Esophagus muscularis mucosa (tissue), 4 donors: ENCODE data around the gene ZNF135. TPM values are rescaled to one million over a fixed set of nuclear protein-coding genes. Genes with fewer than 3 reads are reported as not detected.

Experiments
- DNase-seq: peaks from one replicate; pipeline ENCODE4 v3.0.0-alpha.2; 2017; ENCODE audit errors: extremely low spot score
- H3K27ac ChIP-seq, 4 donors: fragments of 200-600 bp; sonication (generic); replicated peaks in 1 of 4; 1 replicate in 3 of 4; 2 replicates in 1 of 4; pipeline ENCODE4 v1.5.1; 2016 to 2019; ENCODE audit warnings: mild to moderate bottlenecking in 1 of 4
- H3K27me3 ChIP-seq, 4 donors: fragments of 200-600 bp; sonication (generic); one replicate each; pipeline versions ENCODE4 v1.5.1 to v1.6.0; 2016 to 2019
- H3K36me3 ChIP-seq, 4 donors: fragments of 200-600 bp; sonication (generic); one replicate each; pipeline ENCODE4 v1.5.1; 2016 to 2019
- H3K4me1 ChIP-seq, 4 donors: fragments of 200-600 bp; sonication (generic); one replicate each; pipeline ENCODE4 v1.5.1; 2016 to 2019
- H3K4me3 ChIP-seq, 4 donors: fragments of 200-600 bp; sonication (generic); 1 replicate in 2 of 4; 2 replicates in 2 of 4; pipeline ENCODE4 v1.5.1; 2016 to 2019; ENCODE audit warnings: mild to moderate bottlenecking in 4 of 4, moderate library complexity in 1 of 4
- H3K9me3 ChIP-seq, 4 donors: fragments of 200-600 bp; sonication (generic); 1 replicate in 3 of 4; 2 replicates in 1 of 4; pipeline ENCODE4 v1.5.1; 2016 to 2019
- CTCF ChIP-seq, 3 experiments: fragments of 200-600 bp in 2 of 3; fragments of 450-650 bp in 1 of 3; sonication (generic) in 2 of 3; IDR thresholded peaks; one replicate each; pipeline ENCODE4 v1.5.1; 2017 to 2019; ENCODE audit warnings: antibody characterized with exemption in 3 of 3, mild to moderate bottlenecking in 2 of 3, moderate library complexity in 1 of 3
- EP300 ChIP-seq: sonication (generic); formaldehyde crosslinking; IDR thresholded peaks from one replicate; pipeline ENCODE4 v1.6.1; 2017; ENCODE audit warnings: antibody characterized with exemption
- POLR2A ChIP-seq: fragments of 450-650 bp; IDR thresholded peaks from one replicate; pipeline ENCODE4 v1.6.1; 2017; ENCODE audit warnings: antibody characterized with exemption, moderate library complexity, mild to moderate bottlenecking, low read depth
- POLR2AphosphoS5 ChIP-seq, 2 donors: sonication (generic); formaldehyde crosslinking; IDR thresholded peaks; one replicate each; pipeline ENCODE4 v1.6.1; 2017; ENCODE audit warnings: antibody characterized with exemption in 2 of 2
- WGBS: methylation state at CpG from one replicate; pipeline ENCODE4 v1.1.5; 2018; 5-methylcytosine and 5-hydroxymethylcytosine counted together
- intact Hi-C: fragments of 100-400 bp; cut with DNase I; formaldehyde crosslinking; loops from one replicate; pipeline ENCODE4 v1.15.1; 2023
- total RNA-seq, 4 donors: library from RNA; depleted of rRNA; stranded (reverse); fragments of >200 nt; gene quantifications; one replicate each; pipeline versions ENCODE4 v1.1.0 to v1.2.1, GENCODE V29; 2016

Gene ZNF135
- total RNA-seq, 4 donors from 2014 or later, result 5.1 to 9.1 (median 6.6) TPM

GRCh38 chr19:58033741-58034476 lies 25.2 kb upstream of the ZNF135 start, which contains the start of gene ZSCAN1:
ZSCAN1 (plus strand) TSS chr19:58034025; CDS start chr19:58037837, 3,812 bp downstream.
- Histone ChIP-seq H3K4me1 (peaks cover 3 to 26% (median 17%) of the 10 kb centered on the region in 4 donors), H3K4me3 (peak within 1 kb of the TSS; percentile 60 to 71 (median 62)), H3K9me3 (peaks cover 0 to 40% (median 18%) of the 10 kb centered on the region in 4 donors), H3K27ac (peak within 1 kb of the TSS in 3 of 4 donors; percentile 41 to 78 (median 66)), H3K36me3 (no peaks in the 10 kb centered on the region), H3K27me3 (peaks cover 0 to 47% (median 6%) of the 10 kb centered on the region in 4 donors)
- intact Hi-C loops, result no loop called here
- DNase-seq, result peak; percentile 94
- 5% methylated on average over 18 of the region's 101 CpGs for WGBS
- TF ChIP-seq POLR2A (no peak), CTCF (IDR thresholded peaks at IDR 0.05) (no peak), EP300 (no peak), POLR2AphosphoS5 (IDR thresholded peaks at IDR 0.05) (peak; percentile 60 to 62)

- peaks cover 0 to 52% (median 6%) of the 10 kb centered on the region in 4 donors for H3K27me3 ChIP-seq
- intact Hi-C loops, result no loop called here
- peak overlapping the region in 3 of 4 donors; percentile 41 to 78 (median 66) for H3K27ac ChIP-seq
- no peak for DNase-seq
- WGBS, result 7% methylated on average over 15 of the region's 20 CpGs
- H3K4me3 ChIP-seq, result peak overlapping the region; percentile 60 to 71 (median 62)
- H3K36me3 ChIP-seq, result no peaks in the 10 kb centered on the region
- H3K9me3 ChIP-seq, result peaks cover 0 to 45% (median 18%) of the 10 kb centered on the region in 4 donors
- peaks cover 3 to 26% (median 17%) of the 10 kb centered on the region in 4 donors for H3K4me1 ChIP-seq
- TF ChIP-seq EP300, result no peak
- no peak for TF ChIP-seq POLR2AphosphoS5 (IDR thresholded peaks at IDR 0.05)
- no peak for TF ChIP-seq POLR2A
- no peak for TF ChIP-seq CTCF (IDR thresholded peaks at IDR 0.05)
These were observed 24.6 kb upstream of the ZNF135 start for GRCh38 chr19:58034477-58034793.

GRCh38 chr19:58035863-58036262 lies 23.2 kb upstream of the ZNF135 start:
- Histone ChIP-seq H3K27me3 (peaks cover 0 to 59% (median 6%) of the 10 kb centered on the region in 4 donors), H3K27ac (no peak overlapping the region), H3K36me3 (no peaks in the 10 kb centered on the region), H3K4me3 (no peak overlapping the region), H3K9me3 (peaks cover 0 to 57% (median 24%) of the 10 kb centered on the region in 4 donors), H3K4me1 (peaks cover 3 to 26% (median 17%) of the 10 kb centered on the region in 4 donors)
- no peak for DNase-seq
- TF ChIP-seq POLR2A (no peak), POLR2AphosphoS5 (IDR thresholded peaks at IDR 0.05) (no peak), CTCF (IDR thresholded peaks at IDR 0.05) (no peak), EP300 (no peak)
- intact Hi-C loops, result no loop called here
- WGBS, result 82% methylated on average over 8 of the region's 8 CpGs

GRCh38 chr19:58037927-58038687 lies 21.0 kb upstream of the ZNF135 start:
- 14% methylated on average over 31 of the region's 44 CpGs for WGBS

More at GRCh38 chr19:58037927-58038687, 21.0 kb upstream of the ZNF135 start:
- H3K4me1 ChIP-seq, result peaks cover 3 to 25% (median 17%) of the 10 kb centered on the region in 4 donors
- peak overlapping the region in 1 of 4 donors; percentile 13 for H3K4me3 ChIP-seq
- intact Hi-C loops, result no loop called here
- no peak for DNase-seq
- no peak overlapping the region for H3K27ac ChIP-seq
- no peak for TF ChIP-seq POLR2A
- no peak for TF ChIP-seq POLR2AphosphoS5 (IDR thresholded peaks at IDR 0.05)
- TF ChIP-seq CTCF (IDR thresholded peaks at IDR 0.05), result no peak
- TF ChIP-seq EP300, result no peak
- H3K9me3 ChIP-seq, result peaks cover 0 to 72% (median 38%) of the 10 kb centered on the region in 4 donors
- no peaks in the 10 kb centered on the region for H3K36me3 ChIP-seq
- H3K27me3 ChIP-seq, result peaks cover 0 to 69% (median 2%) of the 10 kb centered on the region in 4 donors
